ENCODE data around the gene KCTD19.

DNA sequence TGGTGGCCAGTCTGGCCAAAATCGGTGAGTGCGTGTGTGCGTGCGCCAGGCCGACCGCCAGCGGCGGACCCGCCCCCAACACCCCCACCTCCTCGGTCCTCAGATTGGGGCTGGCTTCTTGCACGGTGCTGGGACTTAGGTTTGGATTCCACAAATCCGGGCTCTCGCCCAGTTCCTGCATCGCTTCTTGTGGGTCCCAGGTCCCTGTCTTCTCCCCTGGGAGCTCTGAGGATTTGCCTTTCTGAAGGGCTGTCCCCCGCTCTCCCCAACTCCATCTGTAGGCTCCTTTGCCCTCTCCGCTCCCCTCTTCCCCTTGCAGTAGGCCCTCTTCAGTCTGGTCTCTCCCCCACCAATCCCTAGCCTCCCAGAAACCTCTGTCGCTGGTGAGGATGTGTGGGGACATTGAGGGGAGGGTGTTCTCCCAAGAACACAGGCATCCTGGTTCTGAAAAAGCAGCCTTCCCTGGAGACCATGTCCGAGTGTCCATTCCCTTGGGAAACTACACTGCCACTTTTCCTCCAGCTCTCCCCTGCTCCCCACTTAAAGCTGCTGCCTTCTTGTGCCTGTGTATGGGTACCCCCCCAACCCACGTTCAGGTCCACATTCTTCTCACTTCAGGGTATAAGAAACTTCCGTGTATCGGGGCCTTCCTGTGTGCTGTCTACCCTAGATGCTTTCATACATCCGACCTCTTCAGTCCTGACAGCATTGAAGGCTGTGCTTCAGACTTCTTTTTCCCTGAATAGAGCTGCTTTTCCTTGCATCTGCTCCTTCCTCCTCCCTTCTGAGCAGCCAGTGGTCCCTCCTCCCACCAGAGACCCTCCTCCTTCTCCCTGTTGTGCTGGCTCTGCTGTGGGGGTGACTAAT is 77.1 kb downstream of the KCTD19 start:
- TF ChIP-seq, protein P1, sequence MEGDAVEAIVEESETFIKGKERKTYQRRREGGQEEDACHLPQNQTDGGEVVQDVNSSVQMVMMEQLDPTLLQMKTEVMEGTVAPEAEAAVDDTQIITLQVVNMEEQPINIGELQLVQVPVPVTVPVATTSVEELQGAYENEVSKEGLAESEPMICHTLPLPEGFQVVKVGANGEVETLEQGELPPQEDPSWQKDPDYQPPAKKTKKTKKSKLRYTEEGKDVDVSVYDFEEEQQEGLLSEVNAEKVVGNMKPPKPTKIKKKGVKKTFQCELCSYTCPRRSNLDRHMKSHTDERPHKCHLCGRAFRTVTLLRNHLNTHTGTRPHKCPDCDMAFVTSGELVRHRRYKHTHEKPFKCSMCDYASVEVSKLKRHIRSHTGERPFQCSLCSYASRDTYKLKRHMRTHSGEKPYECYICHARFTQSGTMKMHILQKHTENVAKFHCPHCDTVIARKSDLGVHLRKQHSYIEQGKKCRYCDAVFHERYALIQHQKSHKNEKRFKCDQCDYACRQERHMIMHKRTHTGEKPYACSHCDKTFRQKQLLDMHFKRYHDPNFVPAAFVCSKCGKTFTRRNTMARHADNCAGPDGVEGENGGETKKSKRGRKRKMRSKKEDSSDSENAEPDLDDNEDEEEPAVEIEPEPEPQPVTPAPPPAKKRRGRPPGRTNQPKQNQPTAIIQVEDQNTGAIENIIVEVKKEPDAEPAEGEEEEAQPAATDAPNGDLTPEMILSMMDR (IDR thresholded peaks at IDR 0.05) = no peak
- no peak for TF ChIP-seq KAT7 (CRISPR knock-in tag; IDR thresholded peaks at IDR 0.05; ENCODE audit: borderline replicate concordance)
- TF ChIP-seq, protein P2, sequence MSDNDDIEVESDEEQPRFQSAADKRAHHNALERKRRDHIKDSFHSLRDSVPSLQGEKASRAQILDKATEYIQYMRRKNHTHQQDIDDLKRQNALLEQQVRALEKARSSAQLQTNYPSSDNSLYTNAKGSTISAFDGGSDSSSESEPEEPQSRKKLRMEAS (CRISPR knock-in tag; IDR thresholded peaks at IDR 0.05) = no peak
- TF ChIP-seq, protein P3, sequence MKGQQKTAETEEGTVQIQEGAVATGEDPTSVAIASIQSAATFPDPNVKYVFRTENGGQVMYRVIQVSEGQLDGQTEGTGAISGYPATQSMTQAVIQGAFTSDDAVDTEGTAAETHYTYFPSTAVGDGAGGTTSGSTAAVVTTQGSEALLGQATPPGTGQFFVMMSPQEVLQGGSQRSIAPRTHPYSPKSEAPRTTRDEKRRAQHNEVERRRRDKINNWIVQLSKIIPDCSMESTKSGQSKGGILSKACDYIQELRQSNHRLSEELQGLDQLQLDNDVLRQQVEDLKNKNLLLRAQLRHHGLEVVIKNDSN (CRISPR knock-in tag; IDR thresholded peaks at IDR 0.05) = no peak
- TF ChIP-seq ATF1 (CRISPR knock-in tag; IDR thresholded peaks at IDR 0.05) = no peak
- no peak for TF ChIP-seq ELF4 (CRISPR knock-in tag; IDR thresholded peaks at IDR 0.05; ENCODE audit: low read depth)
- no peak for TF ChIP-seq MXD4 (CRISPR knock-in tag; IDR thresholded peaks at IDR 0.05; ENCODE audit: borderline replicate concordance)
- TF ChIP-seq, protein P4, sequence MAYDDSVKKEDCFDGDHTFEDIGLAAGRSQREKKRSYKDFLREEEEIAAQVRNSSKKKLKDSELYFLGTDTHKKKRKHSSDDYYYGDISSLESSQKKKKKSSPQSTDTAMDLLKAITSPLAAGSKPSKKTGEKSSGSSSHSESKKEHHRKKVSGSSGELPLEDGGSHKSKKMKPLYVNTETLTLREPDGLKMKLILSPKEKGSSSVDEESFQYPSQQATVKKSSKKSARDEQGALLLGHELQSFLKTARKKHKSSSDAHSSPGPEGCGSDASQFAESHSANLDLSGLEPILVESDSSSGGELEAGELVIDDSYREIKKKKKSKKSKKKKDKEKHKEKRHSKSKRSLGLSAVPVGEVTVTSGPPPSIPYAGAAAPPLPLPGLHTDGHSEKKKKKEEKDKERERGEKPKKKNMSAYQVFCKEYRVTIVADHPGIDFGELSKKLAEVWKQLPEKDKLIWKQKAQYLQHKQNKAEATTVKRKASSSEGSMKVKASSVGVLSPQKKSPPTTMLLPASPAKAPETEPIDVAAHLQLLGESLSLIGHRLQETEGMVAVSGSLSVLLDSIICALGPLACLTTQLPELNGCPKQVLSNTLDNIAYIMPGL (CRISPR knock-in tag; IDR thresholded peaks at IDR 0.05) = no peak

Data from WTC11 (cell line).